Ovary (tissue), 9 donors: Measurements from ENCODE around the gene RIC8B. TPM values are rescaled to one million over a fixed set of nuclear protein-coding genes. Genes with fewer than 3 reads are reported as not detected.
A peak's percentile ranks its signal among the peaks of the same experiment; 100 is the strongest.

Source experiments
- DNase-seq, 5 donors: peaks; one replicate each; pipeline ENCODE4 v3.0.0-alpha.2; 2019 to 2020
- H3K27ac ChIP-seq, 2 donors: fragments of 200-600 bp; one replicate each; pipeline versions ENCODE4 v1.5.1 to v1.8.0; 2019 to 2022
- H3K27me3 ChIP-seq: fragments of 200-600 bp; one replicate; pipeline ENCODE4 v1.8.0; 2022
- H3K36me3 ChIP-seq: fragments of 200-600 bp; sonication (generic); one replicate; pipeline ENCODE4 v1.5.1; 2019
- H3K4me1 ChIP-seq: one replicate; pipeline ENCODE4 v1.8.1; 2013; ENCODE audit warnings: mild to moderate bottlenecking, moderate library complexity; ENCODE audit not compliant: insufficient read depth
- H3K4me3 ChIP-seq: fragments of 200-600 bp; sonication (generic); one replicate; pipeline ENCODE4 v1.5.1; 2017
- H3K9me3 ChIP-seq, 2 donors: fragments of 200-600 bp in 1 of 2; sonication (generic) in 1 of 2; one replicate each; pipeline versions ENCODE4 v1.5.1 to v1.8.1; 2013 to 2019; ENCODE audit warnings: mild to moderate bottlenecking in 1 of 2, moderate library complexity in 1 of 2
- CTCF ChIP-seq, 3 donors: fragments of 450-650 bp in 2 of 3; fragments of 200-600 bp in 1 of 3; IDR thresholded peaks; one replicate each; pipeline versions ENCODE4 v1.5.1 to v1.8.0; 2016 to 2022; ENCODE audit warnings: antibody characterized with exemption in 3 of 3, mild to moderate bottlenecking in 1 of 3
- EP300 ChIP-seq: sonication (generic); formaldehyde crosslinking; IDR thresholded peaks from one replicate; pipeline ENCODE4 v1.6.1; 2017; ENCODE audit warnings: antibody characterized with exemption
- POLR2A ChIP-seq: fragments of 450-650 bp; IDR thresholded peaks from one replicate; pipeline ENCODE4 v1.6.1; 2017; ENCODE audit warnings: antibody characterized with exemption, mild to moderate bottlenecking, moderate library complexity
- WGBS, 3 donors: extraction: QIAGEN DNeasy Blood & Tissue Kit in 1 of 3; methylation state at CpG; one replicate each; pipeline versions ENCODE4 v1.1.5 to v1.1.7; 2013 to 2017; 5-methylcytosine and 5-hydroxymethylcytosine counted together
- intact Hi-C, 4 donors: fragments of 100-400 bp; cut with DNase I; formaldehyde crosslinking; loops; one replicate each; pipeline versions ENCODE4 v1.11.0 to v1.15.1; 2022 to 2023
- polyA plus RNA-seq, 2 donors: library from polyadenylated mRNA; stranded (reverse); fragments of 200-250 nt in 1 of 2; fragments of 350-450 nt in 1 of 2; fragmentation: Illumina TruSeq in 1 of 2; extraction: RNeasy Lipid Tissue Mini Kit (QIAGEN cat#74804) in 1 of 2; gene quantifications; one replicate each; pipeline ENCODE4 v1.2.3, GENCODE V29; 2013 to 2014
- total RNA-seq, 7 donors: library from RNA; depleted of rRNA in 2 of 7; stranded (reverse); fragments of >200 nt in 2 of 7; fragmentation: NEBNext Ultra II Directional in 3 of 7; extraction: Animal tissue kit (Norgen Biotek cat#: 25700) in 3 of 7; gene quantifications; one replicate each; pipeline versions ENCODE4 v1.1.0 to v1.2.4, GENCODE V29; 2016 to 2023
- donor health status: DM: no; HTN: no; CAD: no; lungs with moderate emphysema.
- donor health status: DM: no; HTN: no; CAD: no.
- donor health status: Bipolar disorder and iron deficiency.
- donor health status: DM: yes; HTN: yes; CAD: no.
- donor health status: DM: no; HTN: no; CAD: no.
- donor health status: DM: yes; HTN: yes; CAD: no.

The RIC8B gene
- total and polyA plus RNA-seq, 9 donors, result 6.9 to 26.7 (median 16.3) TPM

GRCh38 chr12:106839333-106839732 is 64.9 kb downstream of the RIC8B start:
- Histone ChIP-seq H3K4me3 (no peak overlapping the region), H3K27ac (no peak overlapping the region), H3K27me3 (no peaks in the 10 kb centered on the region), H3K4me1 (peaks cover 4% of the 10 kb centered on the region), H3K9me3 (no peaks in the 10 kb centered on the region), H3K36me3 (no peaks in the 10 kb centered on the region)
- DNase-seq, result no peak
- intact Hi-C loops, result loop anchor here in 1 of 4 donors (5.0 kb wide), 1 partner anchor 452 kb away; no protein-coding TSS in a partner anchor
- TF ChIP-seq EP300 (no peak), CTCF (IDR thresholded peaks at IDR 0.05) (no peak)
- WGBS, 3 donors, result 80 to 90% (median 88%) methylated on average over 1 of the region's 1 CpG

GRCh38 chr12:106840243-106840642 is 65.8 kb downstream of the RIC8B start:
- 0 to 6% (median 4%) methylated on average over 1 of the region's 1 CpG for WGBS, 3 donors
- Histone ChIP-seq H3K9me3 (no peaks in the 10 kb centered on the region), H3K27ac (no peak overlapping the region), H3K4me1 (peaks cover 4% of the 10 kb centered on the region), H3K27me3 (no peaks in the 10 kb centered on the region), H3K36me3 (no peaks in the 10 kb centered on the region), H3K4me3 (no peak overlapping the region)
- no peak for DNase-seq
- no peak for TF ChIP-seq CTCF (IDR thresholded peaks at IDR 0.05)
- no peak for TF ChIP-seq POLR2A
- TF ChIP-seq EP300, result no peak
- intact Hi-C loops, result loop anchor here in 2 of 4 donors (10.0 kb wide), 1 partner anchor 455 kb away; no protein-coding TSS in a partner anchor

GRCh38 chr12:106841510-106842302 is 67.2 kb downstream of the RIC8B start:
- intact Hi-C loops, result loop anchor here in 2 of 4 donors (10.0 kb wide), 1 partner anchor 457 kb away; no protein-coding TSS in a partner anchor

DNA sequence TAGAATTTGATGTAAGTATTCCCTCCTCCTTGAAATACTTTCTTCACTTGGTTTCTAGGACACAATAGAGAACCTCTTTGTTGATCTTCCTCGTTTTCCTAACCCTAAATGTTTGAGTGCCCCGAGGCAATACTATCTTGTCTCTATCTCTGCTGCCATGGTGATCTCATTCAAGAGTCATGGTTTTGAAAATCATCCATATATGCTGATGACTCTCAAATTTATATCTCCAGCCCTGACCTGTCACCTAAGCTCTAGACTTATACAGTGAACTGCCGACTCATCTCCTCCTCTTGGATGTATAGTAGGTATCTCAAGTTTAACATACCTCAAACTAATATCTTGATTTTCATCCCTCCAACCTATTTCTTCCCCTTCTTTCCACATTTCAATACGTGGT is 71.4 kb downstream of the RIC8B start:
- TF ChIP-seq CTCF (IDR thresholded peaks at IDR 0.05) (no peak), POLR2A (no peak), EP300 (no peak)
- no peak for DNase-seq
- Histone ChIP-seq H3K4me1 (no peaks in the 10 kb centered on the region), H3K36me3 (no peaks in the 10 kb centered on the region), H3K9me3 (no peaks in the 10 kb centered on the region), H3K27me3 (no peaks in the 10 kb centered on the region), H3K27ac (no peak overlapping the region), H3K4me3 (no peak overlapping the region)
- 84 to 91% (median 88%) methylated on average over 4 of the region's 4 CpGs for WGBS, 3 donors
- intact Hi-C loops, result loop anchor here in 2 of 4 donors (10.0 kb wide), 1 partner anchor 461 kb away; no protein-coding TSS in a partner anchor

More at GRCh38 chr12:106841510-106842302, 67.2 kb downstream of the RIC8B start:
- whole genome bisulfite sequencing, 3 donors, result 0 to 3% (median 0%) methylated on average over 1 of the region's 1 CpG
- DNase-seq, result peak in 4 of 5 donors; percentile 13 to 61 (median 30)
- H3K36me3 ChIP-seq, result no peaks in the 10 kb centered on the region
- no peaks in the 10 kb centered on the region for H3K27me3 ChIP-seq
- H3K4me1 ChIP-seq, result peaks cover 4% of the 10 kb centered on the region
- no peaks in the 10 kb centered on the region for H3K9me3 ChIP-seq
- TF ChIP-seq CTCF (IDR thresholded peaks at IDR 0.05) (peak; percentile 23 to 65 (median 62)), POLR2A (no peak)
- no peak overlapping the region for H3K27ac ChIP-seq
- no peak overlapping the region for H3K4me3 ChIP-seq
